AG04449 (cell line): ENCODE results near the gene EMP1.
A peak's percentile ranks its signal among the peaks of the same experiment; 100 is the strongest.

Source experiments
- CTCF ChIA-PET: fragments of 350-600 bp; formaldehyde crosslinking; extraction: SDS; loops from one replicate; lab custom pipeline; 2021; ENCODE audit warnings: antibody characterized with exemption; lab: Yijun Ruan, JAX
- POLR2A ChIA-PET: fragments of 400-600, 350-600 bp; formaldehyde crosslinking; extraction: SDS; loops from one replicate; lab custom pipeline; 2020; ENCODE audit warnings: antibody characterized with exemption, inconsistent platforms; lab: Yijun Ruan, JAX
- DNase-seq: peaks from one replicate; pipeline ENCODE4 v3.0.0-alpha.2; 2010; ENCODE audit warnings: low read depth, low spot score
- H3K4me3 ChIP-seq: 2 replicates; pipeline ENCODE4 v1.5.1; 2011; ENCODE audit warnings: low read depth, mild to moderate bottlenecking, control low read depth, low read length
- TF ChIP-seq, protein P1 (sequence below): IDR thresholded peaks from one replicate; pipeline ENCODE4 v1.5.1; 2011; ENCODE audit warnings: mild to moderate bottlenecking, moderate library complexity, low read length, control low read depth, inconsistent platforms; ENCODE audit not compliant: insufficient read depth; ENCODE audit errors: missing control alignments

The EMP1 gene

GRCh38 chr12:13170892-13171490 lies 25.5 kb upstream of the EMP1 start:
- CTCF ChIA-PET: interaction anchor here (2.1 kb wide), 1 partner anchor 11 kb away, joined by 7 read pairs; no protein-coding TSS in a partner anchor
- POLR2A ChIA-PET: interaction anchor here (0.6 kb wide), 1 partner anchor 70 kb away, joined by 3 read pairs; no protein-coding TSS in a partner anchor
- TF ChIP-seq, protein P1, sequence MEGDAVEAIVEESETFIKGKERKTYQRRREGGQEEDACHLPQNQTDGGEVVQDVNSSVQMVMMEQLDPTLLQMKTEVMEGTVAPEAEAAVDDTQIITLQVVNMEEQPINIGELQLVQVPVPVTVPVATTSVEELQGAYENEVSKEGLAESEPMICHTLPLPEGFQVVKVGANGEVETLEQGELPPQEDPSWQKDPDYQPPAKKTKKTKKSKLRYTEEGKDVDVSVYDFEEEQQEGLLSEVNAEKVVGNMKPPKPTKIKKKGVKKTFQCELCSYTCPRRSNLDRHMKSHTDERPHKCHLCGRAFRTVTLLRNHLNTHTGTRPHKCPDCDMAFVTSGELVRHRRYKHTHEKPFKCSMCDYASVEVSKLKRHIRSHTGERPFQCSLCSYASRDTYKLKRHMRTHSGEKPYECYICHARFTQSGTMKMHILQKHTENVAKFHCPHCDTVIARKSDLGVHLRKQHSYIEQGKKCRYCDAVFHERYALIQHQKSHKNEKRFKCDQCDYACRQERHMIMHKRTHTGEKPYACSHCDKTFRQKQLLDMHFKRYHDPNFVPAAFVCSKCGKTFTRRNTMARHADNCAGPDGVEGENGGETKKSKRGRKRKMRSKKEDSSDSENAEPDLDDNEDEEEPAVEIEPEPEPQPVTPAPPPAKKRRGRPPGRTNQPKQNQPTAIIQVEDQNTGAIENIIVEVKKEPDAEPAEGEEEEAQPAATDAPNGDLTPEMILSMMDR: no peak
- DNase-seq: no peak
- H3K4me3 ChIP-seq: no peak overlapping the region

DNA sequence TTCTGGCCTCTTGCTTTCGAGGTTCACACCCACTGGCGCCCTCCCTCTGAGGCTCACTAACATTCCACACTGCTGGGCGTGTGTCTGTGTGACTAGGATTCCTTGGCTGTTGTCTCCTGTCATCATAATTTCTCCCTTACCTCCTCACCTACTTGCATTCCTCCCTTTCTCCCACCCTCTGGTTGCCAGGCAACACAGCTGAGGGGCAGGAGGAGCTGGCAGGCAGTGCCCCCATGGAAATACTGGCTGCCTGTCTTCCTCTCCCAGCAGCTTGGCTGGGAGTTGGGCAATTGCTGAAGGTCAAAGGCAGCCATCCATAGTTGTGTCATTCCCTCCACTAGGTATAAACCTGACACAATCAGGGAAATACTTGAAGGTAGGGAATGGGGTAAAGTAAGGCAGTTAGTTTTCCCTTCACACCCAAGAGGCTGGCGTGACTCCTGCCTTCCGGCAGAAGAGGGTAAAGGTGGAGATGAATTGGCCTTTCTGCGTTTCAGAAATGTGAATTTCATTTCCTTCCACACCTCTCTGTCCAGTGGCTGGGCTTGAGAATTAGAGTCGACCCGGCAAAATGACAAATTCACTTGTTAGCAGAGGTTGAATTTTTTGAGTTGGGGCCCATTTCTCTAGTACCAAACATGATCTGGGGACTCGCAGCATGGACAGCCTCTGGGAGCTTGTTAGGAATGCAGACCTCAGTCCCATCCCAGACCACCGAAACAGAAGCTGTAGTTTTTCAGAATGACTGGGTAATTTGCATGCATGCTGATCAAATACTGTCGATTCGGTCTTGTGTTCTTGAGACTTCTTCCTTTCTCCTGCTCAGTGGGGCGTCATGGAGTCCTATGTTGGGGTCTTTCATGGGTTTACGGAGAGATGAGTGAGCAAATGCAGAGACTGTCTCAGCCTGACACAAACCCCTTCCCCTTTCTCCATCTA lies 24.3 kb upstream of the EMP1 start:
- TF ChIP-seq, protein P1: no peak
- DNase-seq: no peak
- no peak overlapping the region for H3K4me3 ChIP-seq
- CTCF ChIA-PET: interaction anchor here (1.2 to 4.2 kb wide), 4 partner anchors 12 to 148 kb away, joined by 4 to 19 read pairs (median 6); no protein-coding TSS in a partner anchor
- POLR2A ChIA-PET: interaction anchor here (0.6 to 2.6 kb wide), 5 partner anchors 9 to 71 kb away, joined by 3 to 11 read pairs (median 5); partner anchors contain the start of gene EMP1

- TF ChIP-seq, protein P1: no peak
- H3K4me3 ChIP-seq: peak overlapping the region; percentile 29; the same call in 1 of the 2 replicates
- peak; percentile 83 for DNase-seq
- POLR2A ChIA-PET: interaction anchor here (0.5 to 2.6 kb wide), 4 partner anchors 14 to 257 kb away, joined by 3 to 11 read pairs (median 6); partner anchors contain the start of gene EMP1
- CTCF ChIA-PET: interaction anchor here (1.2 to 4.2 kb wide), 4 partner anchors 11 to 149 kb away, joined by 3 to 19 read pairs (median 4); no protein-coding TSS in a partner anchor
Measured at GRCh38 chr12:13173012-13173932, 23.3 kb upstream of the EMP1 start.

- no peak overlapping the region for H3K4me3 ChIP-seq
- ChIA-PET CTCF (interaction anchor here (1.5 to 4.2 kb wide), 2 partner anchors 36 to 39 kb away, joined by 3 to 19 read pairs; no protein-coding TSS in a partner anchor), POLR2A (interaction anchor here (1.6 kb wide), 1 partner anchor 20 kb away, joined by 8 read pairs; the partner anchor contains the start of gene EMP1)
- no peak for DNase-seq
- TF ChIP-seq, protein P1: no peak
Measured at GRCh38 chr12:13175499-13175898, 21.0 kb upstream of the EMP1 start.

- ChIA-PET CTCF (interaction anchor here (4.2 kb wide), 1 partner anchor 35 kb away, joined by 19 read pairs; no protein-coding TSS in a partner anchor), POLR2A (interaction anchor here (1.6 kb wide), 1 partner anchor 20 kb away, joined by 8 read pairs; the partner anchor contains the start of gene EMP1)
- no peak for DNase-seq
- H3K4me3 ChIP-seq: no peak overlapping the region
- TF ChIP-seq, protein P1: no peak
Measured at GRCh38 chr12:13176256-13176655, 20.3 kb upstream of the EMP1 start.
